ENCODE results near the gene SEH1L.

- TF ChIP-seq EP300 (IDR thresholded peaks at IDR 0.05) = no peak
- TF ChIP-seq CTCF (IDR thresholded peaks at IDR 0.05) = no peak
- peak; percentile 47 to 50 for TF ChIP-seq POLR2AphosphoS5 (IDR thresholded peaks at IDR 0.05)
Measured at GRCh38 chr18:12947285-12948049, at the start of gene SEH1L.

Measured in upper lobe of left lung (tissue), 4 donors.